AG08395 (cell line): Measurements from ENCODE around the gene BLTP2.

Source experiments
- DNase-seq: peaks from one replicate; pipeline ENCODE4 v3.0.0; 2012; ENCODE audit warnings: mixed read lengths, low spot score

The BLTP2 gene

GRCh38 chr17:28598799-28599310, 46.1 kb downstream of the BLTP2 start, which contains the start of gene SPAG5:
Gene SPAG5 (minus strand): TSS chr17:28599025. CDS start chr17:28598946, 79 bp downstream.
- DNase-seq, result peak; percentile 100

DNA sequence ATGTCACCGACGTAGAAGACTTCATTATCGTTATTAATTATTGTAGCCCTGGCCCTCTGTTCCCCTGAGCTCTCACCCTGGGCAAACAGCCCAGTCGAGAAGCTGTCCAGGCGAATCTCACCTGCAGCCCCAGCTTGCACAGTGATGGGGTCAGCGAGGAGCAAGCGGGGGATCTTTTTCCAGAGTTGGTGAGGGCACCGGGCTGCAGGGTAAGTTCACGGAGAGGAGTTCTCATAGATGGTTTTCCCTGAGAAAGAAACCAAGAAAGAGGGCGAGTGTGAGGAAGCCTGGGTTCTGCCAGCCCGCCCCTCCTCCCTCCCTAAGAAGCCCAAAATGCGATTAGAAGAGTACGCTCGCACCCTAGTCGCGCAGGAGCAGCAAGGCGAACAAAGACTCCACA, 46.6 kb downstream of the BLTP2 start:
- DNase-seq, result no peak

DNA sequence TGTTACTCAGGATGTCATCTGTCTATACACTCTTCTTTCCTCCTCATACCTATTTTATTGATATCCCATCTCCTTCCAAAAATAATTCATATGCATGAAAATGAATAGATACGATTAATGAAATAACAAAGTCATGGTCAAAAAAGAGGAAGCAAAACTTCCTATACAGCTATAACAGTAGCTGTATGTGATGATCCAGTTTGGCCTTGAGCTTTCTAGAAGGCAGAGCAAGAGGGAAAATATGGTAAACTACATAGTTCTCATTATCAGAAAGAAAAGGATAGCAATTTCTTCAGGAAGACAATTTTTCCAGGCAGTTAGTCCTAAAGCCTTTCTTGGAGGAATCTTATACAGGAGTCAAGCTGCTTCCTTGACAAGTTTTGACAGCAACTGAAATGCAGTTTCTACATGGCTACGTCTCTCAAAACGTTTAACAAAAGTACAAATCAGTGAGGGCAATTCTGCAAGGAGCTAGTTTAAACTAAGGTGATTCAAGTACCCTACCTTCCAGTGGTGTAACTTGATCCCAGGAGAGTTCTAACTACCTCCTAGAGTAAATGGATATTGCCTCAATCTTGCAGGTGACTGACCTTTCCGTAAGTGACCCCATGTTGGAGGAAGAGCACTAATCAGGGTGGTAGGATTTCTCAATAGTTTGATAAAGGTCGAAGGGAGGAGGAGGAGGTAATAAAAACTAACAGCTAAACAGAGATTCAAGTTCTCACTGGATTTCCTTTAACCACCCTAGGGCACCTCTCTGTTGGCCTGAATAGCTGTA, 47.2 kb downstream of the BLTP2 start:
- no peak for DNase-seq
